GM23338 (cell line): Measurements from ENCODE around the gene CCNB1IP1.

Experiments
- CREB1 ChIP-seq: fragments of 250-450 bp; sonication (Bioruptor Pico); IDR thresholded peaks from 2 replicates; pipeline ENCODE4 v1.5.0; 2020; ENCODE audit warnings: low read depth, mild to moderate bottlenecking, moderate library complexity
- CTCF ChIP-seq, 2 experiments: fragments of 200-600 bp in 1 of 2; sonication (generic) in 1 of 2; conservative IDR thresholded peaks; 2 replicates each; pipeline versions ENCODE4 v1.5.1 to v1.6.1; 2016 to 2017; ENCODE audit warnings: antibody characterized with exemption in 2 of 2, low read depth in 2 of 2, mild to moderate bottlenecking in 2 of 2, moderate library complexity in 1 of 2
- EZH2 ChIP-seq: fragments of 200-600 bp; sonication (generic); IDR thresholded peaks from one replicate; pipeline ENCODE4 v1.8.0; 2017; ENCODE audit warnings: antibody characterized with exemption, mild to moderate bottlenecking, low read depth; ENCODE audit not compliant: unreplicated experiment
- EZH2phosphoT487 ChIP-seq: fragments of 200-600 bp; sonication (generic); IDR thresholded peaks from one replicate; pipeline ENCODE4 v1.8.1; 2018; ENCODE audit warnings: antibody characterized with exemption; ENCODE audit not compliant: unreplicated experiment
- JUNB ChIP-seq: IDR thresholded peaks from one replicate; pipeline ENCODE4 v1.6.1; 2016; ENCODE audit warnings: antibody characterized with exemption; ENCODE audit not compliant: unreplicated experiment
- NANOG ChIP-seq: IDR thresholded peaks from 2 replicates; pipeline ENCODE4 v1.6.1; 2016; ENCODE audit warnings: antibody characterized with exemption, borderline replicate concordance
- POLR2AphosphoS5 ChIP-seq: IDR thresholded peaks from 2 replicates; pipeline ENCODE4 v1.6.1; 2016; ENCODE audit warnings: antibody characterized with exemption, low read depth
- REST ChIP-seq: IDR thresholded peaks from one replicate; pipeline ENCODE4 v1.6.1; 2018; ENCODE audit warnings: antibody characterized with exemption; ENCODE audit not compliant: unreplicated experiment
- STAT1 ChIP-seq: IDR thresholded peaks from one replicate; pipeline ENCODE4 v1.6.1; 2016; ENCODE audit warnings: antibody characterized with exemption; ENCODE audit not compliant: unreplicated experiment
- ZNF114 ChIP-seq: fragments of 250-450 bp; sonication (Bioruptor Pico); IDR thresholded peaks from 2 replicates; pipeline ENCODE4 v1.5.0; 2020; ENCODE audit warnings: mild to moderate bottlenecking, moderate library complexity
- ZNF331 ChIP-seq: fragments of 250-450 bp; sonication (Bioruptor Pico); IDR thresholded peaks from 2 replicates; pipeline ENCODE4 v1.5.0; 2020; ENCODE audit warnings: low read depth, mild to moderate bottlenecking, moderate library complexity
- ZNF462 ChIP-seq: fragments of 250-450 bp; sonication (Bioruptor Pico); IDR thresholded peaks from 2 replicates; pipeline ENCODE4 v1.5.0; 2020; ENCODE audit warnings: mild to moderate bottlenecking, moderate library complexity
- TF ChIP-seq, protein P1 (sequence below): IDR thresholded peaks from 2 replicates; pipeline ENCODE4 v1.6.1; 2016; ENCODE audit warnings: antibody characterized with exemption

DNA sequence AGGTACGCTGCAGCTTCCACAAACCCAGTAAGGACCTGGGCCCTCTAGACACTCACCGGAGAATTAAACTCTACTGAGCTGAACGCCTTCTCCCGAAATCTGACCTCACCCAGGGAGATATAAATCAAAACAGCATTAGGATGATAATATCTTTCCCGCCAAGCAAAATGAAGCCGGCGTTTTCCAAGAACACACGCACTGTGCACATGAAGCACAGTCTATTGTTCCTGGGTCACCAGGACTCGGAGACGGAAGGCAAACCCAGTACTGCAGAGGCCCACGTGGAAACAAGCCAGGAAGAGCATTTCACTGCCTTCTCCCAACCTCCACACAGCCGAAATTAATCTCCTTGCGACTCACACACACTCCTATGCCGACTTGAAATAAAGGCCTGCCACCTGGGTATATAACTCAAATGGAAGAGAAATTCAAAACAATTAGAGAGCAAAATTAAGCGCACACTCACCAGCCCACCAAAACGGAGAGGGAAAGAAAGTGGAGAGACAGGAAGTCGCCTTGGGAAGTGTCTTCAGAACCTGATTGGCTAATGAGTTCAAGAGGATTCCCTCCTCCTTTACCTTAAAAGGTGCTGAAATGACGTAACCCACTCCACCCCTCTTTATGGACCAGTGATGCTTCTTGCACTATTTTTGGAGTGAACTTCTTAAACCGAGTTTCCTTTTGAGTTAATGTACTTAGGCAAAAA, at the start of gene CCNB1IP1:
- TF ChIP-seq CTCF (conservative IDR thresholded peaks at IDR 0.05; ENCODE audit: low read depth in 2 of 2) (no peak), POLR2AphosphoS5 (peak; percentile 76), NANOG (no peak), EZH2phosphoT487 (no peak), CREB1 (peak; percentile 68), EZH2 (no peak), REST (no peak), JUNB (no peak), ZNF331 (CRISPR knock-in tag) (no peak), ZNF462 (no peak), ZNF114 (CRISPR knock-in tag) (no peak), STAT1 (no peak)
- TF ChIP-seq, protein P1, sequence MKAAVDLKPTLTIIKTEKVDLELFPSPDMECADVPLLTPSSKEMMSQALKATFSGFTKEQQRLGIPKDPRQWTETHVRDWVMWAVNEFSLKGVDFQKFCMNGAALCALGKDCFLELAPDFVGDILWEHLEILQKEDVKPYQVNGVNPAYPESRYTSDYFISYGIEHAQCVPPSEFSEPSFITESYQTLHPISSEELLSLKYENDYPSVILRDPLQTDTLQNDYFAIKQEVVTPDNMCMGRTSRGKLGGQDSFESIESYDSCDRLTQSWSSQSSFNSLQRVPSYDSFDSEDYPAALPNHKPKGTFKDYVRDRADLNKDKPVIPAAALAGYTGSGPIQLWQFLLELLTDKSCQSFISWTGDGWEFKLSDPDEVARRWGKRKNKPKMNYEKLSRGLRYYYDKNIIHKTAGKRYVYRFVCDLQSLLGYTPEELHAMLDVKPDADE, result no peak
